HepG2 (cell line): ENCODE data around the gene MRPS7. TPM values are rescaled to one million over a fixed set of nuclear protein-coding genes. Genes with fewer than 3 reads are reported as not detected.
A peak's percentile ranks its signal among the peaks of the same experiment; 100 is the strongest.

Experiments used
- ATAC-seq: fragments of 200-7000 bp; cut with Tn5 transposase; 3 replicates; pipeline ENCODE4 v1.9.1; 2020; ENCODE audit warnings: mild to moderate bottlenecking, moderate library complexity
- BruUV-seq: library from RNA; stranded (reverse); fragments of 400-500 nt; replicated peaks from 2 replicates; lab custom pipeline; 2021; lab: Mats Ljungman, UMichigan
- CTCF ChIA-PET: fragments of 300-600 bp; formaldehyde crosslinking; extraction: SDS; loops from one replicate; lab custom pipeline; 2021; ENCODE audit warnings: low total read pairs, inconsistent platforms, low intra/inter-chr PET ratio; lab: Yijun Ruan, JAX
- POLR2A ChIA-PET: fragments of 350-600 bp; sonication (Branson Sonifier 250); formaldehyde crosslinking; loops from one replicate; lab custom pipeline; 2020; ENCODE audit warnings: antibody characterized with exemption, inconsistent platforms; lab: Yijun Ruan, JAX
- DNase-seq: peaks from one replicate; pipeline ENCODE4 v3.0.0-alpha.2; 2015; ENCODE audit warnings: low spot score
- FAIRE-seq: peaks from 3 replicates; lab custom pipeline; 2011; peaks lifted over from hg19 to GRCh38; lab: Jason Lieb, UNC
- H2AFZ ChIP-seq: one replicate; pipeline ENCODE4 v1.6.1; 2011; ENCODE audit warnings: low read length, inconsistent platforms
- H3K27ac ChIP-seq: fragments of 300-600 bp; 3 replicates; pipeline ENCODE4 v1.8.0; 2011; ENCODE audit warnings: mixed run types, mild to moderate bottlenecking, mixed read lengths, low read length, inconsistent platforms; ENCODE audit not compliant: insufficient read depth; ENCODE audit errors: extremely low read length
- H3K27me3 ChIP-seq, 2 experiments: fragments of 200-600 bp in 1 of 2; 2 replicates in 1 of 2; 3 replicates in 1 of 2; pipeline versions ENCODE4 v1.6.0 to v1.8.0; 2011; ENCODE audit warnings: low read length in 2 of 2, mild to moderate bottlenecking in 2 of 2, moderate library complexity in 2 of 2, inconsistent platforms in 1 of 2; ENCODE audit not compliant: insufficient read depth in 2 of 2, control insufficient read depth in 1 of 2
- H3K36me3 ChIP-seq, 2 experiments: fragments of 200-600 bp in 1 of 2; replicated peaks in 1 of 2; 2 replicates in 1 of 2; 3 replicates in 1 of 2; pipeline versions ENCODE4 v1.5.1 to v1.8.0; 2011; ENCODE audit warnings: low read length in 2 of 2, inconsistent platforms in 1 of 2; ENCODE audit not compliant: insufficient read depth in 2 of 2, control insufficient read depth in 1 of 2
- H3K4me1 ChIP-seq: 2 replicates; pipeline ENCODE4 v1.5.1; 2012; ENCODE audit warnings: low read length, inconsistent platforms; ENCODE audit not compliant: insufficient read depth
- H3K4me2 ChIP-seq: 2 replicates; pipeline ENCODE4 v1.6.0; 2011; ENCODE audit warnings: low read depth, low read length, inconsistent platforms
- H3K4me3 ChIP-seq, 3 experiments: fragments of 200-600 bp in 1 of 3; sonication (generic), shearing (Covaris generic) in 1 of 3; replicated peaks in 1 of 3; 2 replicates each; pipeline ENCODE4 v1.5.1; 2011 to 2016; ENCODE audit warnings: low read length in 3 of 3, inconsistent platforms in 2 of 3, low read depth in 2 of 3, mild to moderate bottlenecking in 2 of 3, control low read depth in 1 of 3, mixed read lengths in 1 of 3; ENCODE audit not compliant: insufficient read depth in 1 of 3
- H3K79me2 ChIP-seq: one replicate; pipeline ENCODE4 v1.6.1; 2011; ENCODE audit warnings: low read length, inconsistent platforms; ENCODE audit not compliant: insufficient read depth
- H3K9ac ChIP-seq: 2 replicates; pipeline ENCODE4 v1.6.0; 2011; ENCODE audit warnings: mild to moderate bottlenecking, low read depth, low read length, inconsistent platforms; ENCODE audit not compliant: insufficient read depth
- H3K9me3 ChIP-seq: 2 replicates; pipeline ENCODE4 v1.5.1; 2012; ENCODE audit warnings: mild to moderate bottlenecking, low read length
- H4K20me1 ChIP-seq: 2 replicates; pipeline ENCODE4 v1.6.0; 2011; ENCODE audit warnings: inconsistent platforms, mild to moderate bottlenecking, low read length, moderate library complexity; ENCODE audit not compliant: insufficient read depth
- ATF3 ChIP-seq: sonication (generic); formaldehyde crosslinking; IDR thresholded peaks from 2 replicates; pipeline ENCODE4 v1.4.0; 2020; ENCODE audit warnings: missing genetic modification reagents
- CBFB ChIP-seq: sonication (generic); formaldehyde crosslinking; IDR thresholded peaks from 2 replicates; pipeline ENCODE4 v1.4.0; 2020; ENCODE audit warnings: missing genetic modification reagents
- FOXO4 ChIP-seq: sonication (generic); formaldehyde crosslinking; conservative IDR thresholded peaks from 2 replicates; pipeline ENCODE4 v1.8.1; 2023; ENCODE audit warnings: missing genetic modification reagents
- POLR2A ChIP-seq, 2 experiments: IDR thresholded peaks; 2 replicates each; pipeline ENCODE4 v1.6.1; 2011; ENCODE audit warnings: low read depth in 2 of 2, low read length in 2 of 2, mild to moderate bottlenecking in 1 of 2, moderate library complexity in 1 of 2; ENCODE audit not compliant: insufficient read depth in 1 of 2
- RBM22 ChIP-seq: fragments of 200-400 bp; formaldehyde crosslinking; optimal IDR thresholded peaks from 2 replicates; pipeline ENCODE3; 2017; ENCODE audit warnings: mild to moderate bottlenecking, low read length, moderate library complexity
- WGBS: methylation state at CpG from one replicate; pipeline ENCODE4 v1.1.6; 2017; ENCODE audit warnings: low lambda C conversion rate; 5-methylcytosine and 5-hydroxymethylcytosine counted together
- in situ Hi-C: cut with HindIII; loops from 2 replicates; pipeline ENCODE4 v1.10.0; 2017; ENCODE audit warnings: low pct_unique_long_range_greater_than_20kb; ENCODE audit not compliant: extremely low pct_ligation_motif_present
- intact Hi-C: fragments of 100-400 bp; cut with micrococcal nuclease; formaldehyde crosslinking; loops from one replicate; pipeline ENCODE4 v1.10.0; 2022; ENCODE audit not compliant: unreplicated experiment
- polyA plus RNA-seq, 8 experiments: library from polyadenylated mRNA; depleted of rRNA in 3 of 8; stranded (reverse) in 7 of 8; unstranded in 1 of 8; fragments of >200 nt; fragmentation: Illumina TruSeq in 4 of 8; extraction: Trizol in 4 of 8; gene quantifications; 2 replicates each; pipeline versions ENCODE4 v1.2.1 to v1.2.3, GENCODE V29; 2011 to 2016; ENCODE audit warnings: low read depth in 4 of 8, missing spikeins in 1 of 8, mixed read lengths in 1 of 8; ENCODE audit not compliant: insufficient read depth in 1 of 8
- total RNA-seq, 5 experiments: library from RNA; depleted of rRNA; stranded (reverse); fragments of >200 nt; fragmentation: Illumina TruSeq; extraction: Trizol; gene quantifications; 2 replicates each; pipeline ENCODE4 v1.2.3, GENCODE V29; 2016; ENCODE audit warnings: low read depth in 1 of 5

The MRPS7 gene
- total and polyA plus RNA-seq, 2 of the 13 experiments (the other 11 are each of a cell fraction or from before 2014, with no cell fraction given), result 97.0 to 162 TPM

- ATAC-seq (no peak), DNase-seq (no peak), FAIRE-seq (no peak)
- no peak for TF ChIP-seq CBFB (CRISPR knock-in tag)
- peak in 1 of 2 experiments; percentile 29; a peak in 1 of 4 replicates for TF ChIP-seq POLR2A (IDR thresholded peaks at IDR 0.05; ENCODE audit: insufficient read depth in 1 of 2, low read depth in 2 of 2, low read length in 2 of 2)
- no peaks in the 10 kb centered on the region for H3K27me3 ChIP-seq
- intact Hi-C loops (no loop called here), in situ Hi-C loops (no loop called here)
- H2AFZ ChIP-seq, result no peak overlapping the region
- no peak overlapping the region for H3K4me2 ChIP-seq
- peaks cover 78 to 94% of the 10 kb centered on the region in 2 experiments for H3K36me3 ChIP-seq
- no peaks in the 10 kb centered on the region for H3K79me2 ChIP-seq
- no TSS peak for BruUV-seq
- H3K4me1 ChIP-seq, result no peaks in the 10 kb centered on the region
- ChIA-PET POLR2A (interaction anchor here (1.1 kb wide), 1 partner anchor 20 kb away, joined by 10 read pairs; the partner anchor contains the start of genes GGA3 and MRPS7), CTCF (interaction anchor here (1.9 kb wide), 1 partner anchor 172 kb away, joined by 13 read pairs; no protein-coding TSS in a partner anchor)
- 96% methylated on average over 6 of the region's 7 CpGs for WGBS
- H3K9ac ChIP-seq, result no peak overlapping the region
- no peaks in the 10 kb centered on the region for H3K9me3 ChIP-seq
- H4K20me1 ChIP-seq, result no peaks in the 10 kb centered on the region
- H3K4me3 ChIP-seq, result no peak overlapping the region
- H3K27ac ChIP-seq, result no peak overlapping the region
These were observed 20.6 kb upstream of the MRPS7 start for GRCh38 chr17:75241143-75241430.

- Histone ChIP-seq H3K4me1 (no peaks in the 10 kb centered on the region), H3K4me2 (no peak overlapping the region), H3K9me3 (no peaks in the 10 kb centered on the region), H3K4me3 (no peak overlapping the region), H3K27me3 (no peaks in the 10 kb centered on the region), H3K79me2 (no peaks in the 10 kb centered on the region), H3K27ac (no peak overlapping the region), H3K9ac (no peak overlapping the region), H3K36me3 (peaks cover 82 to 94% of the 10 kb centered on the region in 2 experiments), H4K20me1 (no peaks in the 10 kb centered on the region), H2AFZ (no peak overlapping the region)
- ATAC-seq (no peak), FAIRE-seq (no peak), DNase-seq (no peak)
- no TSS peak for BruUV-seq
- 98% methylated on average over 9 of the region's 9 CpGs for WGBS
- ChIA-PET CTCF (interaction anchor here (1.9 kb wide), 1 partner anchor 171 kb away, joined by 13 read pairs; no protein-coding TSS in a partner anchor), POLR2A (no interaction called here)
- TF ChIP-seq ATF3 (no peak), RBM22 (peak; percentile 38), FOXO4 (CRISPR knock-in tag) (no peak)
- intact Hi-C loops, result no loop called here
- in situ Hi-C loops, result no loop called here
These were observed 20.2 kb upstream of the MRPS7 start for GRCh38 chr17:75241502-75241901.
